GM21737 (cell line): ENCODE data around the gene ANKIB1.
"Not testable (repeated sequence)": the region's sequence is repeated elsewhere in the genome, so short reads cannot be mapped to it uniquely, and the experiment has no call there.

ENCODE experiments used
- ATAC-seq: cut with Tn5 transposase; IDR thresholded peaks from one replicate; pipeline ENCODE4 v1.9.1; 2021; ENCODE audit warnings: mild to moderate bottlenecking, moderate library complexity; ENCODE audit not compliant: unreplicated experiment

ANKIB1 gene, protein sequence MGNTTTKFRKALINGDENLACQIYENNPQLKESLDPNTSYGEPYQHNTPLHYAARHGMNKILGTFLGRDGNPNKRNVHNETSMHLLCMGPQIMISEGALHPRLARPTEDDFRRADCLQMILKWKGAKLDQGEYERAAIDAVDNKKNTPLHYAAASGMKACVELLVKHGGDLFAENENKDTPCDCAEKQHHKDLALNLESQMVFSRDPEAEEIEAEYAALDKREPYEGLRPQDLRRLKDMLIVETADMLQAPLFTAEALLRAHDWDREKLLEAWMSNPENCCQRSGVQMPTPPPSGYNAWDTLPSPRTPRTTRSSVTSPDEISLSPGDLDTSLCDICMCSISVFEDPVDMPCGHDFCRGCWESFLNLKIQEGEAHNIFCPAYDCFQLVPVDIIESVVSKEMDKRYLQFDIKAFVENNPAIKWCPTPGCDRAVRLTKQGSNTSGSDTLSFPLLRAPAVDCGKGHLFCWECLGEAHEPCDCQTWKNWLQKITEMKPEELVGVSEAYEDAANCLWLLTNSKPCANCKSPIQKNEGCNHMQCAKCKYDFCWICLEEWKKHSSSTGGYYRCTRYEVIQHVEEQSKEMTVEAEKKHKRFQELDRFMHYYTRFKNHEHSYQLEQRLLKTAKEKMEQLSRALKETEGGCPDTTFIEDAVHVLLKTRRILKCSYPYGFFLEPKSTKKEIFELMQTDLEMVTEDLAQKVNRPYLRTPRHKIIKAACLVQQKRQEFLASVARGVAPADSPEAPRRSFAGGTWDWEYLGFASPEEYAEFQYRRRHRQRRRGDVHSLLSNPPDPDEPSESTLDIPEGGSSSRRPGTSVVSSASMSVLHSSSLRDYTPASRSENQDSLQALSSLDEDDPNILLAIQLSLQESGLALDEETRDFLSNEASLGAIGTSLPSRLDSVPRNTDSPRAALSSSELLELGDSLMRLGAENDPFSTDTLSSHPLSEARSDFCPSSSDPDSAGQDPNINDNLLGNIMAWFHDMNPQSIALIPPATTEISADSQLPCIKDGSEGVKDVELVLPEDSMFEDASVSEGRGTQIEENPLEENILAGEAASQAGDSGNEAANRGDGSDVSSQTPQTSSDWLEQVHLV

DNA sequence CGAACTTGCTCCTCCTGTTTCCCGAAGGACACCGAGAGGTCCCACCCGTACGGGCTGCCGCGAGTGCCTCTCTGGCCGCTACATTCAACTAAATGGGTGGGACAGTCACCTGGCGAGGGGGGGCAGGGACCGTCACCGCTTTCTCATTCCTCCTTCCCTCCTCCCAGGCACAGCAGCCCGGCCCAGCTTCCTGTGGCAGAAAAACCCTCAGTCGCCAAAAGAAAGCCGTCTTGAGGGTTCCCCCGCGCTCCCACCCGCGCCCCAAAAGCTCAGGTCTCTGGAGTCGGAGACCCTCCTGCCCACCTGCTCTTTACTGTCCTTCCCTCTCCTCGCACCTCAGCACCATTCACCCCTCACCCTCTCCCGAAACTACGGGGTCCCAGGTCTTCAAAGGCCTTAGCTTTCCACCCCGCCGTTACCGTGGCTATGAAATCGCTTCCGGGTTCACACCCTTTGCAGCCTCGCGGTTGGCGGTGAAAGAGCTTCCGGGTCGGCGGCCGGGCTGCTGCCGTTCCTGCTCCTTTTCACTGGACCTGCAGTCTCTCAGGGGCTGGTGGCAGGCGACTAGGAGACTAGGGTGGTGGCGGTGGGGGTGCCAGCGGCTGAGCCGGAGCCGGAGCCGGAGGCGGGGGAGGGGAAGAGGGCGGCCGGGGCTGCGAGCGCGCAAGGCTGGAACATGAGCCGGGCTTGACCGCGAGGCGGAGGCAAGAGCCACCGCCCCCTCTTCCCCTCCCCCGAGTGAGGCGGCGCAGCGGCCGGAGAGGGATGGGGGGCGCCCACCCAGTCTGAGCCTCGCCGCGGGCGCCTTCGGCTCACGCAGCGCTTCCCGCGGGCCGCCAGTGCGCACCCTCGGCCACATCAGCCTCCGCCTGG is at the start of gene ANKIB1, which contains the start of gene KRIT1:
TSS of gene ANKIB1 (plus strand) at position 488 of the 873 bp plus-strand sequence. CDS start 49,005 bp downstream, outside the sequence.
TSS of gene KRIT1 (minus strand) at position 428 of the 873 bp plus-strand sequence. CDS start 3,779 bp downstream, outside the sequence.
- peak; percentile 74 for ATAC-seq

DNA sequence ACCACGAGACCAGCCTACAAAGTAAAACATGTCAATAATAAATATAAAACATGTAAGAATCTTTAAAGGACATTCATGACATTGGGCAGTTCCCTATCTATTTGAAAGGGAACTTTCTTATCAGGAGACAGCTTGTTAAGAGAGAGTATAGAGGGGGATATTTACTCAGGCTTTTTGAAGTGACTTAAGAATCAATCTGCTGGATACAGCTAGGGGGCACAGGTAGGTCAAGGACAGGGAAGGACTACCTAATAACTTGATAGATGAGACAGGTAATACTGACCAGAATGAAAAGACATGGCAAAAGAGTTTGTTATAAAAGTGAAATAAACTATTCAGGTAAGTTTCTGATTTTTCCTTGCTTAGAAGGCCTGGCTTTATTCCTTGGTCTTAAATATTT is 45.0 kb upstream of the ANKIB1 start:
- no peak for ATAC-seq

DNA sequence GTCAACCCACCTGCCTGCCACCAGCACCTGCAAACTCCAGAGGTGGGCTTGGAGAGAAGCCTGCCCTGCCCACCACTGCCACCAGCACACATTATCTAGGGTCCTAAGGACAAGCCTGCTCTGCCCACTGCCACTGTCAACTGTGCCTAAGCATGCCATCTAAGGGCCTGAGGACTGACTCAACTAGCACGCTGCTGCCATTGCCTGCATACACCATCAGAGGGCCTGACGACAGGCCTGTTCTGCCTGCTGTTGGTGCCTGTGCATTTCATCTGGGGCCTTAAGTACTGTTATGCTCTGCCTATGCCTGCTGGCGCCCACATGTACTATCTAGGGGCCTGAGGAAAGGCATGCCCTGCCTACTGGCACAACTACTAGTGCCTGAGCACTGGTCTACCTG is 39.8 kb upstream of the ANKIB1 start:
- ATAC-seq: no peak

DNA sequence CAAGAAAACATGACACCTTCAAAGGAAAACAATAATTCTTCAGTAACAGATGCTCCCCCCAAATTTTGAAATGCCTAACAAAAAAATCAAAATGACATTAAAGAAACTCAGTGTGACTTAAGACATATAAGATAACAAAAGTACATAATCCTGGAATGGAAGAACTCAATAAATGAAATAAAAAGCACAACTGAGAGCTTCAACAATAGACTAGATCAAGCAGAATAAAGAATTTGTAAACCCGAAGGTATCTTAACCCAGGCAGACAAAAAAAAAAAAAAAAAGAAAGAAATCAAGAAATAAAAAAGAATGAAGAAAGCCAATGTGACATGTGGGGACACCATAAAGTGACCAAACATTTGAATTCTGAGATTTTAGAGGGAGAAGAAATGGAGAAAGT is 39.1 kb upstream of the ANKIB1 start:
- ATAC-seq: no peak

DNA sequence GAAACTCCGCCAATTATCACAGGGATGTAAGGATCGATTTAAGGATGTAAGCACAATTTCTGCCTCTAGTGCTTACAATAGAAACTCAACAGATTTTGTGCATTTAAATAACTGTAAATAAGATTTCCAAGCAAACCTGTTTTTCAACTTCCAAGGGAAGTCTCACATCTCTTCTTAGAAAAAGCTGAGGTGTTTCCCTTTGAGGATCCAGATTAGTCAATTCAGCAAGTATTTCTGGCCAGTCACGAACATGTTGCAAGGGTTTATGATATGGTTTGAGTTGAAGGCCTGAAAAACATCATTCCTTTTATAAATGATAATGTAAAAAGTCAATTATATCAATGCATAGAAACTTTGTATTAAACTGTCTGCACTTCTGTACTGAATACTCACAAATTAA is 24.0 kb upstream of the ANKIB1 start:
- ATAC-seq: no peak

DNA sequence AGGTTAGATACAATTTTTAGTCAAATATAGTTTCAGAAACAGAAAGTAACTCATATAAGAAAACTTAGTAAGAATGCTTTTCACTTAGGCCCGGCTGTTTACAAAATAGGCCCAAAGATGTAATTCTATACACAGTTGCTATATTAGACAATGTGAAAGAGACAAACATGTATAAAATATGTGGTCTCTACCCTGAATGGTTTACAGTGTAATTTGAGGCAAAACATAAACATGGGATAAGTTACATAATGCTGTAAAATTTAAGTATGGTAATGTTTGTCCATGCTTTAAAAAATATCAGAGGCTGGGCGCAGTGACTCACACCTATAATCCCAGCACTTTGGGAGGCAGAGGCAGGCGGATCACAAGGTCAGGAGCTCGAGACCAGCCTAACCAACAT is 18.8 kb upstream of the ANKIB1 start:
- no peak for ATAC-seq

DNA sequence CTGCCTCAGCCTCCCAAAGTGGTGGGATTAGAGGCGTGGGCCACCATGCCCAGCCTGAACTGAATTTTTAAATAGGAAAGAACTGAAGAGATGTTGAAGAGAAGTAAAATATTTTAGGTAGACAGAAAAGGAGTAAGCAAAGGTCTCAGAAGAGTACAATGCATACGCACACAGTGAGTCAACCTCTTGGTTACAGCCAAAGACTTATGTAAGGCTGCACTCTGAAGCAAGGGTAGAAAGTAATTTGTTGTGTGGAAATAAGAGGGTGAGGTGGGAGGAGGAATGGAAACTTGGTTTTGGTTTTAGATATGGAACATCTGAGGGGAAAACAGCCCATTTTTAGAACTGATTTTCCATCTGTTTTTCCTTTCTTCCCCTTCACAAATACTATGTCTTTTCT is 17.7 kb upstream of the ANKIB1 start:
- ATAC-seq: no peak

DNA sequence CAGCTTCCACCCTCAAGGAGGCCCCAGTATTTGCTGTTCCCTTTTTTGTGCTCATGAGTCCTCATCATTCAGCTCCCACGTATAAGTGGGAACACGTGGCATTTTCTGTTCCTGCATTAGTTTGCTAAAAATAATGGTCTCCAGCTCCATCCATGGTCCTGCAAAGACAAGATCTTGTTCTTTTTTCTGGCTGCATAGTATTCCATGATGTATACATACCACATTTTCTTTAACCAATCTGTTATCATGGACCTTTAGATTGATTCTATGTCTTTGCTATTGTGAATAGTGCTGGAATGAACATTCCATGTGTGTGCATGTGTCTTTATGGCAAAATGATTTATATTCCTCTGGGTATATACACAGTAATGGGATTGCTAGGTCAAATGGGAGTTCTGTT is 17.0 kb upstream of the ANKIB1 start:
- ATAC-seq: no peak

DNA sequence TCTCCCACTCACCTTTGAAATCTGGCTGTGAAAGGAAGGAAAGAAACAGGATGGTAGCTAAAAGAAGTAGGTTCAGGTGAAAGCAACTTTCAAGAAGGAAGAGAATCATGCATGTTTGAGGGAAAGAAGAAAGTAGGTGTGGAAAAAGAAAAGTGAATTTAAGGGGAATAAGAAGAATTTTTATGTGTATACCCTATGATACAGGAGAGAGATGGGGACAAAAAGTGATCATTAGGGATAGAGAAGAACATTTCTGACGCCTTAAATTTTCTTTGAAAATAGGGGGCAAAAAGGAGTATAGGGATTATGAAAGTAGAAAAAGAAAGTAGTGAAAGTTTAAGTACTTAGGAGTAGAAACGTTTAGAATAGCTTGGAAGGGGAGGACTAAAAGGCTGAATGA is 15.2 kb upstream of the ANKIB1 start:
- no peak for ATAC-seq

DNA sequence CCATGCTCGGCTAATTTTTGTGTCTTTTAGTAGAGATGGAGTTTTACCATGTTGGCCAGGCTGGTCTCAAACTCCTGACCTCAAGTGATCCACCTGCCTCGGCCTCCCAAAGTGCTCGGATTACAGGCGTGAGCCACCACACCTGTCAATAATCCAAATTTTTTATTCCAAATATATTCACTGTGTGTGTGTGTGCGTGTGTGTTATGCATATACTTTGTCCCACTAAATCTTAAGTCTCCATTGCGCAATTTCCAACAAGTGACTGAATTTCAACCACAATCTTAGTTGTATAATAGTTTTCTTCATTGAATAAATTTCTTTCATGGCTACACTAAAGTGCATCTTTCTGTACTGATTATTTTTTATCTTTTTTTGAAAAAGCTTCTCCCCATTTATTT is 2.8 kb upstream of the ANKIB1 start:
- ATAC-seq: no peak

DNA sequence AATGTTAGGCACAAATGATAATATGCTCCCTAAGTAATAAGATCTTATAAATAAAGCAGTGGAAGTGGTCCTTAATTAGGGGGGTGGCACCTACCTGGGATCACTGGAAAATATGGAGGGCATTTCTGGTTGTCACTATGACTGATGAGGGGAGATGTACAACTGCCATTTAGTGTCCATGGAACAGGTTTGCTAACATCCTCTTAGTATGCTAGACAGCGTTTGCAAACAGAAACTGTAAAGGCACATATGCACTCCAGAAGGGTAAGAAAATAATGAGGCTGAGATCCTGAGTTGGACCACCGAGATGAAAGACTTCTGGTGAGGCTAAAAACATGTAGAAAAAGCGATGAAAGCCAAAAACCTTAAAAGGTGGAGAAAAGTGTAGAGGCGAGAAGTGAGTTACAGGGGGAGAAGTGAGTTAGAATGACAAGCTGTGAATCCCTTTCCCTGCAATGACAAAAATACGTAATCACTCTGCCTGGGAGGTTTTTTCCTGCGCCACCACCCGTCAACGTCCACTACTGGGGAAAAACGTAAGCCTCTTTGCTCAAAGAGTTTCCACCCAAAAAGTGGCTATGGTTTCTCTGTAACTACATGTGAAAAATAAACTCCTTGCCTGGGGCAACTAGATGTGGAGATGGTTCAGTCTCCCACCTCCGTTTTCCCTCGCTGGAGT is 827 bp upstream of the ANKIB1 start:
- peak; percentile 3 for ATAC-seq

DNA sequence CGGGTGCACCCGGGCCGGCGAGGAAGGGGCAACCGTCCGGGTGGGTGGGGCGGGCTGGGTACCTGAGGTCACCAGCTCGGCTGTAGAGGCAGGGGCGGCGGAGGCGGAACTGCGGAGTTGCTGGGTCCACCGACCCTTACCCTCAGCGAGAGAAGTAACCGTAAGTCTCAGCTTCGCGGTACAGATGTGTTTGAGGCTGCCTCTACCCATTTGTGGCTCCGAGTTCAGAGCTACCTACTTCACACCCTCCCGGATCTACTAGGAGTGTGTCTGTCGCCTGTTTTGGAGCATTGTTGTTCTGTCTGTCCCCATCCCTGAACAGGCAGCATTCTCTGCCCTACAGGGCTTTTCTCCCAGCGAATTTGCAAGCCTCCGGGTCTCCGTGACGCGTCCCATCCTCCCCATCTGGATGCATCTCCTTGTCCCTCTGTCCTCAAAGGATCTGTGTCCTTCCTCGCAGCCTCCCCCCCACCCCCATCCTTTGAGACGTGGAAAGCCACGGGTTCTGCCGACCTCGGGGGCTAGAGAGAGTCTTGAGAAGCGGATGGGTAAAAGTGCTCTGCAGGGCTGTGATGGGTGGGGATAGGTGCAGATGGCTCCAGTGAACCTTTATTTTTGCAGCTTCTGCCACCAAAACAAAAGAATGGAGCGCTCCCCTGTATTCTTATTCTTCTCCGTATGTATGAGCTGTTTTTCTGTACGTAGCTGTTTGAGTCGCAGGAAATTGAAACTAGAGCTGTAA is 757 bp downstream of the ANKIB1 start:
- peak; percentile 21 for ATAC-seq

DNA sequence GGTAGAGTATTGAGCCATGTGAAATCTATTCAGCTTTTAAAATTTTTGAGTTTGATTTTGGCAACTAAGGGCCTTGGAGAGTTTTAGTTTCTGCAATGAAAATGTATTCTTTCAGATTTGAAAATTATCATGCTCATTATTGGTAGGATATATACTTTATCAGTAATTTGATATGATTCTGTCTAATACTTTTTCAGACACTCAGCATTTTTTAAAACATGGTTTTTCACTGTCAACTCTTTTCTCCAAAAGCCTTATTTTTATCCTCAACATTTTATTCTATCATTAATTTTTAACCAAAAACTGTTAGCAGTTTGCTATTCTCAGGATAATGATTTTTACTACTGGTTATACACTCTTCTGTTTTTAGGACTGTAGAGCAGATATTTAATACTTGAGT is 4.8 kb downstream of the ANKIB1 start:
- ATAC-seq: no peak

DNA sequence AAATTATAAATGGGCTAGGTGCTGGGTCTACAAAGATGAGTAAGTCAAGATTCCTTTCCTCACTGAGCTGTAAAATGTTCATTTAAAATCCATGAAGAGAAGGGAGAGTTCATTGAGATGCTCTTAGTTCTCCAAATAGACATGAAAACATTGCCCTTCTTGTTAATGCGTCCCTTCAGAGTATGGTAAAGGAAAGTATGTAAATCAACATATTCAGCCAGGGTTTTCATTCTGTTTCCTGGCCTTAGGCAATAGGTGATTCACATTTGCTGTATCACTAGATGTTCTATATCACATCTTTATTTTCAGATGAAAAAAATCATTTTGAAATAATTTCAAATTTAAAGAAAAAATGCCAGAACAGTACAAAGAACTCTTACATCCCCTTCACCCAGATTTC is 5.4 kb downstream of the ANKIB1 start:
- ATAC-seq: no peak

DNA sequence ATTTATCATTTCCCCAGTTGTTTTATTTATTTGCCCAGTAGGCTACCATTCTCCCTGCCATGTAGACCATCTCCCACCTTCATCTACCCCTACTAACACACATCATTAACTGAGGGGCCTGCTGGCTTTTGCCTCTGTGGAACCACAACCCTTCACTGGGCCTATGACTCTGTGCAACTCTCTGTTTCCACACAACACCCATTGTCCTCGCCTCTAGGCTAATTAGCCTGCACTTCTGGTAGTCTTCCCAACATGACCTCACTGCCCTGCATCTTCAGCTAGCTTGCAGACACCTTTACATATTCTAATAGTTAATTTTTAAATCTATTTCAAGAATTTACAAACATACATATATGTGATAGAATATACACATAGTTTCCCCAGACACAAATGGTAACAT is 7.5 kb downstream of the ANKIB1 start:
- no peak for ATAC-seq

DNA sequence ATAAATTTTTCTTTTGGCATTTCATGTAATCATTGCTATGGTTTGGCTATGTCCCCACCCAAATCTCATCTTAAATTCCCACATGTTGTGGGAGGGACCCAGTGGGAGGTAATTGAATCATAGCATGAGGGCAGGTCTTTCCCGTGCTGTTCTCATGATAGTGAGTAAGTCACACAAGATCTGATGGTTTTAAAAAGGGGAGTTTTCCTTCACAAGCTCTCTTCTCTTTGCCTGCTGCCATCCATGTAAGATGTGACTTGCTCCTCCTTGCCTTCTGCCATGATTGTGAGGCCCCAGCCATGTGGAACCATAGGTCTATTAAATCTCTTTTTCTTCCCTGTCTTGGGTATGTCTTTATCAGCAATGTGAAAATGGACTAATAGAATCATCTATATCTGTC is 9.0 kb downstream of the ANKIB1 start:
- not testable (repeated sequence) for ATAC-seq

DNA sequence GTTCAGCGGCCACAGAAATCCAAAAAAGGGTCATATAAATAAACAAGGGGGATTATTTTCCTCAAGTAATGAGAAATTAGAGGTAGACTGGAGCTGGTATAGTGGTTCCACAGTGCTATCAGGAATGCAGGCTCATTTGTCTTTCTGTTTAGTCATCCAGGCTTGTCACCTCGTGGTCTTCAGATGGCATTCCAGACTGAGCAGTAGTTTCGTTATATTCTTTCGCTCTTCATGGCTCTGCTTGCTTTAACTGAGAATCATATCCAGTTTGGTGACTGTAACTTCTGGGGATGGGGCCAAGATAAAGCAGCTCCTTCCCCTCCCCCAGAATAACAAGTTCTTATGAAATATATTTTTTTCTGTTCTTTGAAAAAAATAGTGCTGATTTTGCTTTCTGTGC is 9.5 kb downstream of the ANKIB1 start:
- no peak for ATAC-seq

DNA sequence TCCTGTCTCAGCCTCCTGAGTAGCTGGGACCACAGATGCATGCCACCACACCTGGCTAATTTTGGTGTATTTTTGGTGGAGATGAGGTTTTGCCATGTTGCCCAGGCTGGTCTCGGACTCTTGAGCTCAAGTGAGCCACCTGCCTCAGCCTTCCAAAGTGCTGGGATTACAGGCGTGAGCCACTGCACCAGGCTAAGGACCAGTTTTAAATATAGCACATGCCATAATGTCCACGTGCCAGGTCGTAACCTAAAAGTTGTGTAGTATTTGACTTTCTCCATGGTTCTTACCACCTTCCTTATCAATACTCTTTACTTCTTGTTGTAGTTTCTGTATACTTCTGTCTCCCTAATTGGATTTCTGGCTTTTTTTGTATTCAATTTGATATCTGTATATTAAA is 13.3 kb downstream of the ANKIB1 start:
- ATAC-seq: no peak

DNA sequence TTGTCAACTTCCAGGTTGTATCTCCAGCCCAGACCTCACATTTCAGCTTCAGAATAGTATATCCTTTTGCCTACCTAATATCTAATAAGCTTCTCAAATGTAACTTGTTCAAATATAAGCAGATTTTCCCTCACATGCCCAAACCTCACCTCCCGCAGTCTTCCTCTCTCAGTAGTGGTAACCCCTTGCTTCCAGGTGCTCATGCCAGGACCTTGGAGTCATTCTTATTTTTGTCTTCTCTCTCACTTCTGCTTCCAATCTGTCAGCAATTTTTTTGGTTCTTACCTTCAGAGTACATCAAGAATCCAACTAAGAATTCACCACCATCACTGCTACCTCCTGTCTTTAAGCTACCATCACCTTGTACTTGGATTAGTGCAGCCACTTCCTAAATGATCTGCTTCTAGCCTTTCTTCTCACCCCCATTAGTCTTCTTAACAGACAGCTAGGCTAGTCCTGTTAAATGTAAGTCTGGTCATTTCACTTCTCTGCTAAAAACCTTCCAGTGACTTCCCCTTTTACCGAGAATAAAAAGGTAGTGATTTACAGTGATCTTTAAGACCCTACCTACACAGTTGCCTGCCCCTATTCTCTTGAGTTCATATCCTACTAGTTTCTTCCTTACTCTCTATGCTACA is 14.0 kb downstream of the ANKIB1 start:
- no peak for ATAC-seq
